Transverse colon (tissue), 4 donors: ENCODE measurements around the gene PRG2. TPM values are rescaled to one million over a fixed set of nuclear protein-coding genes. Genes with fewer than 3 reads are reported as not detected.

Source experiments
- DNase-seq: peaks from one replicate; pipeline ENCODE4 v3.0.0-alpha.2; 2019
- H3K27ac ChIP-seq, 4 donors: fragments of 200-600 bp; sonication (generic); 2 replicates each; pipeline ENCODE4 v1.5.1; 2016 to 2018; ENCODE audit warnings: inconsistent platforms in 4 of 4
- H3K27me3 ChIP-seq: fragments of 200-600 bp; sonication (generic); 2 replicates; pipeline ENCODE4 v1.5.1; 2017; ENCODE audit warnings: inconsistent platforms
- H3K36me3 ChIP-seq, 4 donors: fragments of 200-600 bp; sonication (generic); 2 replicates each; pipeline ENCODE4 v1.5.1; 2017 to 2019; ENCODE audit warnings: inconsistent platforms in 4 of 4
- H3K4me1 ChIP-seq, 4 donors: fragments of 200-600 bp; sonication (generic); 2 replicates each; pipeline ENCODE4 v1.5.1; 2017 to 2020; ENCODE audit warnings: inconsistent platforms in 4 of 4
- H3K4me3 ChIP-seq, 4 donors: fragments of 200-600 bp; sonication (generic); 1 replicate in 1 of 4; 2 replicates in 3 of 4; pipeline versions ENCODE4 v1.5.1 to v1.6.1; 2017 to 2019; ENCODE audit warnings: inconsistent platforms in 4 of 4
- H3K9me3 ChIP-seq, 2 donors: fragments of 200-600 bp; sonication (generic); 2 replicates each; pipeline ENCODE4 v1.5.1; 2017 to 2019; ENCODE audit warnings: inconsistent platforms in 2 of 2
- CTCF ChIP-seq, 5 experiments: fragments of 200-600 bp in 3 of 5; fragments of 450-650 bp in 2 of 5; sonication (generic) in 3 of 5; IDR thresholded peaks; 1 replicate in 2 of 5; 2 replicates in 3 of 5; pipeline ENCODE4 v1.5.1; 2016 to 2017; ENCODE audit warnings: antibody characterized with exemption in 5 of 5, inconsistent platforms in 3 of 5, mild to moderate bottlenecking in 2 of 5, moderate library complexity in 1 of 5
- EP300 ChIP-seq: sonication (generic); formaldehyde crosslinking; IDR thresholded peaks from one replicate; pipeline ENCODE4 v1.6.1; 2017; ENCODE audit warnings: antibody characterized with exemption, low read depth
- POLR2A ChIP-seq: fragments of 450-650 bp; IDR thresholded peaks from one replicate; pipeline ENCODE4 v1.6.1; 2016; ENCODE audit warnings: antibody characterized with exemption, mild to moderate bottlenecking, moderate library complexity
- POLR2AphosphoS5 ChIP-seq, 3 donors: sonication (generic); formaldehyde crosslinking; IDR thresholded peaks; one replicate each; pipeline ENCODE4 v1.6.1; 2016; ENCODE audit warnings: antibody characterized with exemption in 3 of 3
- whole genome bisulfite sequencing, 2 donors: methylation state at CpG; one replicate each; pipeline ENCODE4 v1.1.5; 2018; ENCODE audit warnings: low coverage in 1 of 2; 5-methylcytosine and 5-hydroxymethylcytosine counted together
- in situ Hi-C, 4 donors: fragments of 200-750 bp; cut with MboI; loops; one replicate each; pipeline versions ENCODE4 v1.15.0 to v1.15.1; 2017; ENCODE audit warnings: low sequenced_read_pairs in 3 of 4, low pct_ligation_motif_present in 1 of 4, low pct_unique_long_range_greater_than_20kb in 1 of 4
- intact Hi-C: fragments of 100-400 bp; cut with DNase I; formaldehyde crosslinking; loops from one replicate; pipeline ENCODE4 v1.15.1; 2023; ENCODE audit warnings: low total_unique reads
- total RNA-seq, 4 donors: library from RNA; depleted of rRNA; stranded (reverse); fragments of >200 nt; gene quantifications; one replicate each; pipeline ENCODE4 v1.1.0, GENCODE V29; 2016

Gene PRG2
- total RNA-seq, 4 donors from 2014 or later, result not detected

DNA sequence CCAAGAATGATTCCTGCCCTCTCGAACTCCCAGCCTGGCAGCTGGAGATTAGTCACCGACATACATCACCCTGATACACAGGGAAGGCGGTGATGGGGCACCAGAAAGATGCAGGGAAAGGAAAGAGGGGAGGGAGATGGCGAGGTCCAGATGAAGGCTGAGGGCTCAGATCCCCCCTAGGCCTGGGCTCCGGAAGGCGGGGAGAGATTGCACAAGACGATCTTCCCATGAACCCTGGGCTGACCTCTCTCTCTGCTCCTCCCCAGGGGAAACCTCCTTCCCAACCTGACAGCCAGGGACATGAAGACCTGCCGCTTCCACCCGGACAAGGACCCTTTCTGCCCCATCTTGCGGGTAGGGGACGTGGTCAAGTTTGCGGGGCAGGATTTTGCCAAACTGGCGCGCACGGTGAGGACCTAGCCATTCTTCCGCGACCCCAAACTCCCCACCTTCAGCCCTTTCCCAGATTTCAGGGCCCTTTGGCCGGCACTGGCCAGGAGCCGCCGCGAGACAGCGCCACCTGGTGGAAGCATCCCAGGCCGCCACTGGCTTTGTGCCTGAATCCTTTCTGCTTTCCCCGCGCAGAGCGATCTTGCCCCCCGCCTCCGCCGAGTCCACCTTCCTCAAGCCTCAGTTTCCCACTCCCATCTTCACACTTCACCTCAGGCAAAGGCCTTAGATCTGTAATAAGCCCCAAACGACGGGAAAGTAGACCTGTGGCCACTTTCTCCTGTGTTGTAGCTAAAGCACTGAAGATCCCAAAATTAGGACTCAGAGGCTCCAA, 40.8 kb downstream of the PRG2 start:
- intact Hi-C loops (no loop called here), in situ Hi-C loops (loop anchor here in 3 of 4 donors (10.0 to 25.0 kb wide), 3 partner anchors 138 to 295 kb away; partner anchors contain the start of gene YPEL4 (in 3 of the 3))
- H3K27me3 ChIP-seq, result no peaks in the 10 kb centered on the region
- peaks cover 0 to 9% (median 0%) of the 10 kb centered on the region in 4 donors for H3K4me1 ChIP-seq
- H3K27ac ChIP-seq, result no peak overlapping the region
- TF ChIP-seq CTCF (IDR thresholded peaks at IDR 0.05) (peak; percentile 80 to 93 (median 89)), EP300 (no peak)
- 30 to 57% methylated on average over 7 to 31 of the region's 31 CpGs for WGBS, 2 donors
- H3K36me3 ChIP-seq, result no peaks in the 10 kb centered on the region
- peak; percentile 67 for DNase-seq
- no peaks in the 10 kb centered on the region for H3K9me3 ChIP-seq
- no peak overlapping the region for H3K4me3 ChIP-seq

DNA sequence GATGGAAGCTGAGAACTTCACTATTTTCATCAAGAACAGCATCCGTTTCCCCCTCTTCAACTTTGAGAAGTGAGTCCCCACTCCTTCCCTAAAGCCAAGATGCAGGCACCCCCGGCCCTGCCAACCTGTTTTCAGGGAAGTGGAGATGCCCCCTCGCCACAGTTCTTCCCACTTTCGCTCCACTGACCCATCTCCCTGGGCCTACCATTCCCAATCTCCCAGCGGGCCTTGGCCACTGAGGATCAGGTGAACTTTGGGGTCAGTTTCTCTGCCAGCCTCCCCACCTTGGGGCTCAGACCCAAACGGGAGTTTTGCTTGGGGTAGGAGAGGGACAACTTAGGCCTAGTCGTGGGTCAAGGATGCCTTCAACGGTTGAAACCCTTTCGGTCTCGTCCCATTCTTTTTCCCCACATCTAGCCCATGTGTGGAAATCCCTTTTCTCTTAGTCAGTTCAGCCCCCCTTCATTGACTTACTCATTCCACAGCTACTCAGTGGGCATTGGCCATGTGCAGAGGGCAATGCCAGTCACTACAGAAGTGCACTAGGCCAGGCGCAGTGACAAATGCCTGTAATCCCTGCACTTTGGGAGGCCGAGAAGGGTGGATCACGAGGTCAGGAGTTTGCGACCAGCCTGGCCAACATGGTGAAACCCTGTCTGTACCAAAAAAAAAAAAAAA, 41.7 kb downstream of the PRG2 start:
- H3K36me3 ChIP-seq, result no peaks in the 10 kb centered on the region
- no peak overlapping the region for H3K4me3 ChIP-seq
- TF ChIP-seq POLR2A, result no peak
- TF ChIP-seq CTCF (IDR thresholded peaks at IDR 0.05), result no peak
- TF ChIP-seq POLR2AphosphoS5 (IDR thresholded peaks at IDR 0.05), result no peak
- no peak for TF ChIP-seq EP300
- H3K27me3 ChIP-seq, result no peaks in the 10 kb centered on the region
- intact Hi-C loops, result no loop called here
- no peaks in the 10 kb centered on the region for H3K9me3 ChIP-seq
- WGBS, 2 donors, result 82 to 100% methylated on average over 2 to 14 of the region's 14 CpGs
- H3K4me1 ChIP-seq, result peaks cover 0 to 9% (median 0%) of the 10 kb centered on the region in 4 donors
- H3K27ac ChIP-seq, result no peak overlapping the region
- DNase-seq, result no peak
- in situ Hi-C loops, result loop anchor here in 3 of 4 donors (10.0 to 25.0 kb wide), 3 partner anchors 139 to 296 kb away; partner anchors contain the start of gene YPEL4 (in 3 of the 3)

GRCh38 chr11:57348052-57348451, 42.4 kb downstream of the PRG2 start:
- intact Hi-C loops, result no loop called here
- no peaks in the 10 kb centered on the region for H3K9me3 ChIP-seq
- no peak for DNase-seq
- no peak overlapping the region for H3K27ac ChIP-seq
- H3K4me1 ChIP-seq, result peaks cover 0 to 9% (median 0%) of the 10 kb centered on the region in 4 donors
- TF ChIP-seq EP300 (no peak), CTCF (IDR thresholded peaks at IDR 0.05) (no peak), POLR2AphosphoS5 (IDR thresholded peaks at IDR 0.05) (no peak), POLR2A (no peak)
- H3K4me3 ChIP-seq, result no peak overlapping the region
- in situ Hi-C loops, result loop anchor here in 3 of 4 donors (10.0 to 25.0 kb wide), 3 partner anchors 139 to 297 kb away; partner anchors contain the start of gene YPEL4 (in 3 of the 3)
- H3K36me3 ChIP-seq, result no peaks in the 10 kb centered on the region
- WGBS, 2 donors, result 78% methylated on average over 7 of the region's 7 CpGs; no CpG with 5 or more reads in 1 of the 2 donors
- H3K27me3 ChIP-seq, result no peaks in the 10 kb centered on the region

- Histone ChIP-seq H3K27me3 (no peaks in the 10 kb centered on the region), H3K4me3 (no peak overlapping the region), H3K4me1 (peaks cover 0 to 9% (median 0%) of the 10 kb centered on the region in 4 donors), H3K9me3 (no peaks in the 10 kb centered on the region), H3K36me3 (no peaks in the 10 kb centered on the region), H3K27ac (no peak overlapping the region)
- intact Hi-C loops (no loop called here), in situ Hi-C loops (loop anchor here in 3 of 4 donors (10.0 to 25.0 kb wide), 3 partner anchors 140 to 297 kb away; partner anchors contain the start of gene YPEL4 (in 3 of the 3))
- TF ChIP-seq CTCF (IDR thresholded peaks at IDR 0.05) (no peak), EP300 (no peak), POLR2AphosphoS5 (IDR thresholded peaks at IDR 0.05) (no peak), POLR2A (no peak)
- DNase-seq, result no peak
- WGBS, 2 donors, result 75% methylated on average over 9 of the region's 9 CpGs; no CpG with 5 or more reads in 1 of the 2 donors
These were observed 43.1 kb downstream of the PRG2 start for GRCh38 chr11:57347336-57347735.
